SW 1271 (cell line): ENCODE data around the gene CCDC183.
"Not testable (repeated sequence)": the region's sequence is repeated elsewhere in the genome, so short reads cannot be mapped to it uniquely, and the experiment has no call there.

ENCODE experiments used
- DNase-seq, 2 experiments: peaks; one replicate each; lab custom pipeline; 2025; lab: John Stamatoyannopoulos, UW

CCDC183 gene

DNA sequence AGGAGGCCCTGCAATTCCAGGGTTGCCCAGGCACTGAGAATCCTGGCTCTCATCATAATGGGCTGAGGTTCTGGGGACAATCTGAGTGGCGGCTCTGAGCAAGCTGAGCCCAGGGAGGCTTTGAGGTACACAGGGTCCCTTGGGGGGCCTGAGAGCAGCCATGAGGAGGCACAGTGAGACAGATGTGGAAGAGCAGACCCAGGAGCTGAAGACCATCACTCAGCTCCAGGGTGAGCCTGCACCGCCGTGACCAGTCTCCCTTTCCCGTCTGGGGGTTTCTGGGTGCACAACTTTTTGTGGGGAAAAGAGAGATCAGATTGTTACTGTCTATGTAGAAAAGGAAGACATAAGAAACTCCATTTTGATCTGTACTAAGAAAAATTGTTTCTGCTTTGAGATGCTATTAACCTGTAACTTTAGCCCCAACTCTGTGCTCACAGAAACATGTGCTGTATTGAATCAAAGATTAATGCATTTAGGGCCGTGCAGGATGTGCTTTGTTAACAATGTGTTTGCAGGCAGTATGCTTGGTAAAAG, at the start of gene CCDC183:
Gene CCDC183, plus strand, starts transcription at position 101 of the 537 bp plus-strand sequence. Its CDS starts 60 bp downstream, at position 161.
- no peak for DNase-seq

DNA sequence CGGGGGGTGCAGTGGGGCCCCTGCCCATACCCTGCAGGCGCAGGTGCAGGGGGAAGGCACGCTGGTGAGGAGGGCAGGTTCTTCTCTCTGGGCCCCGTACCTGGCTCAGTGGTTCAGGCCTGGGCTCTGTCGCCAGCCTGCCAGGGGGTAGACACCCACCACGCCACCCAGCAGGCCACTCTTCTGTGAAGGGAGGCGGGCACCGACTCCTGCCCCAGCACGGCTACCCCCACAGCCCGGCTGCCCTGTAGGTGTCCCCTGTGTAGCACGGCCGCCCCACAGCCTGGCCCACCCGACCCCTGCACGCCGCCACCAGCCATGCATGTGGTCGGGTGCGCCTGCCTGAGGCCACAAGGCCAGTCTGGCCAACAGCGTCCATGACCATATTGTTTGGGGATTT, 49.5 kb upstream of the CCDC183 start:
- DNase-seq: no peak

DNA sequence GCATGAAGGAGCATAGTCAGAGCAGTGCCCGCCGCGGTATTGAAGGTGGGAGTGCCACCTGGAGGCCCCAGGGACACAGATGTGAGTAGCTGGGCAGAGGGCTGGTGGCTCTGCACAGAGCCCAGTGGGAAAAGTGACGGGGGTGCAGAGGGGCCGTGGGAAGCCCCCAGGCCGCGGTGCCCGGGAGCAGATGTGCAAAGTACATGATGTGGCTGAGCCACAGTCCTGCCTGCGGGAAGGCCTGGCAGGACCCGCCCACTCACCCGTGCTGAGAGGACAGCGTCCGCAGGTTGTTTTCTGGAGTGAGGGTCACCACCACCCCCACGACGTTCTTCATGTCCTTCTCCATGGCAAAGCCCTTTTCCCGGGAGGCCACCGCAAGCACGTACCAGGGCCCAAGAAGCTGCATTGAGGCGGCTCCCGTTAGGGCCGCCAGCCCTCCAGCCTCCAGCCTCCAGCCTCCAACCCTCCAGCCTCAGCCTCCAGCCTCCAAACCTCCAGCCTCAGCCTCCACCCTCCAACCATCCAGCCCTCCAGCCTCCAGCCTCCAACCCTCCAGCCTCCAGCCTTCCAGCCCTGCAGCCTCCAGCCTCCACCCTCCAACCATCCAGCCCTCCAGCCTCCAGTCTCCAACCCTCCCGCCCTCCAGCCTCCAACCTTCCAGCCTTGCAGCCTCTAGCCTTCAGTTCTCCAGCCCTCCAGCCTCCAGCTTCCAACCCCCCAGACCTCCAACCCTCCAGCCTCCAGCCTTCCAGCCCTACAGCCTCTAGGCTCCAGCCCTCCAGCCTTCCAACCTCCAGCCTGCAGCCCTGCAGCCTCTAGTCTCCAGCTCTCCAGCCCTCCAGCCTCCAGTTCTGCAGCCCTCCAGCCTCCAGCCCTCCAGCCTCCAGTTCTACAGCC, 48.7 kb upstream of the CCDC183 start:
- DNase-seq: no peak

DNA sequence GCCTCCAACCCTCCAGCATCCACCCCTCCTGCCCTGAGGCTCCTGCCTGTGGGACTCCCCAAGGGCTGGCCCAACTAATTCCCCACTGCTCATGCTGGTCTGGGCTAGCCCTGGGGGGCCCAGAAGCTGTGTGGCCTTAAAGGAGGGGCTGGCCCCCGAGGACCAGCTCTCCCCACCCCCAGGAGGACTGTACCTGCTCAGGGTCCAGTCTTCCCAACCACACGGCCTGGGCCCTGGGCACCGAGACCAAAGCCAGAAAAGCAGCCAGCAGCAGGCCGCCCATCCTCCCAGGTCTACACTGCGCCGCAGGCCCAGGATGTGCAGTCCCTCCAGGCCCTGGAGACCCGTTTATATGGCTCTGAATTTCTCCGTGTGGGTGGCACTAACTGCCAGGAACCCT, 47.9 kb upstream of the CCDC183 start, which contains the start of gene LCN6:
Gene LCN6, minus strand, starts transcription at position 325 of the 400 bp plus-strand sequence. Its CDS starts 42 bp downstream, at position 283.
- no peak for DNase-seq

DNA sequence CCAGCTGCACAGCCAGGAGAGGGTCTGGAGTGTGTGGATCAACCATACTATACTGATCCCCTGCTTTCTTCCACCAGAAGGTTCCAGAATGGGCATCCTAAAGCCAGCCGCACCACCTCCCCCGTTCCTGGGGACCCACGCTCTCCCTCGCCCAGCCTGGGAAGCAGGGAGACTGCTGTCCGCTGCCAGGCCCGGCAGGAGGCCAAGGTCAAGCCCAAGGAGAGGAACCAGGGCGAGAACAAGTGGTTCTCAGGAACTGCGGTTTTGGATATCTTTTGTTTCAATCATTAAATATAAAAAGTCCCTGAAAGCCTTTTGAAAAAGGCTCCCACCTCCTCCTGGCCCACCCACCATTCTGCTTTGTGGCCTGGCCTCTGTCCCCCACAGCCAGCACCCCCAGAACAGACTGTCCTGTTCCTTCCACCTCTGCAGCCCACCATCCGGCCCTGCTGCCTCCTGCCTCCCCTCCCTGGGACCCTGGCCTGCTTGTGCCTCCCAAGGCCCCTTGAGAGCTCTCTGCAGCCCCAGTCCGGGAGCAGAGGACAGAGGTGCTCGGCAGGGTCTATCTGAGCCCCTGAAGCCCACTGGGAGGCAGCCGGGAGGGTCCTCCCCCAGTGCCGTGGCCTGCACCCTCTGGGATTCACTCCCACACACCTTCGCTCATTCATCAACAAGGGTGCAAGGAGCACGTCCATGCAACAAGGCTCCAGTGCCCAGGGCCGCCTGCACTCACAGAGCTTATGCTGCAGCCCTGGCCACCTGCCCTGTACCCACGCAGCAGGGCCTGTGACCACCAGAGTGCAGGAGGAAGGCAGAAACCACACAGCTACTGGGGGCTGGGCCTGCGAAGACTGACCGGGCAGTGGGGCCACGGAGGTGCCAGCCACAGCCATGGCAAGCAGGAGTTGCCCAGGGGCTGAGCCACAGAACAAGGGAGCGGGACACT, 47.2 kb upstream of the CCDC183 start:
- no peak for DNase-seq

DNA sequence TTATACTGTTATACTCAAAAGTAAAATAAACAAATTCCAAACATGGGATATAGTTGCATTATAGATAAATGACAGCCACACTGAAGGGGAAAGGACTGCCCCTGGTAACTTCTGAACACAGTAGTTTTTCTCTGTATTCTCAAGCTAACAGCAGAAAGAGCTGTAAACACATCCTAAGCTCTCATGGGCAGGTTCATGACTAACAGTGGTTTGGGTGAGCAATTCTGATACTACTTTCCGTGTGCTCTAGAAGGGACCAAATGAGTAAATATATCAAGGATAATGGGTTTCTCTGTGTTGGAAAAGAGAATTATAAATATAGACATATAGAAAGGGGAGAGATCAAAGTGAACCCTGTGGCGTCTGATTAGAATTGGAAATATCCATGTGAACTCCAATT, 45.6 kb upstream of the CCDC183 start:
- no peak for DNase-seq

DNA sequence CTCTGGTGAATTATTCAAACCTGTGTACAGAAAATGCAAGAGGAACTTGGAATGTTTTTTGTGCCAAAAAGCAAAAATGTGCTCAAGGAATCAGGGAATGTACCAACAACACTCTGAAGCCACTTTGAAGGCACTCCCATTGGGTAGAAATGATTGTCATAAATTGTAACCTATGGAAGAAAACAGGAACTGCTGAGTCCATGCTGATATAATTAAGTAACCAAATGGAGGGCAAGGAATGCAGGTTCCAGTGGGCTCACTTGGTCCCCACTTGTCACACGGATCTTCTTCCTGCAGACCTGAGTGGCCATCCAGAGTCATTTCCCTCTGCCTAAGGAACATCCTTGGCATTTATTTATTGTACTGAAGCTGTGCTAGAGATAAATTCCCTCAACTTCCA, 44.9 kb upstream of the CCDC183 start:
- DNase-seq: no peak

DNA sequence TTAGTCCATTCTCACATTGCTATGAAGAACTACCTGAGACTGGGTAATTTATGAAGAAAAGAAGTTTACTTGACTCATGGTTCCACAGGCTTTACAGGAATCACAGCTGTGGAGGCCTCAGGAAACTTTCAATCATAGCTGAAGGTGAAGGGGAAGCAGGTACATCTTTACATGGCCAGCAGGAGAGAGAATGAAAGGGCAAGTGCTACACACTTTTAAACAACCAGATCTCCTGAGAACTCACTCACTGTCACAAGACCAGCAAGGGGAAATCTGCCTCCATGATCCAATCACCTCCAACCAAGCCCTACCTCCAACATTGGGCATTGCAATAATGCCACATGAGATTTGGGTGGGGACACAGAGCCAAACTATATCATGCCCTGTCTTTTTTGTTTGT, 44.3 kb upstream of the CCDC183 start:
- DNase-seq: no peak

DNA sequence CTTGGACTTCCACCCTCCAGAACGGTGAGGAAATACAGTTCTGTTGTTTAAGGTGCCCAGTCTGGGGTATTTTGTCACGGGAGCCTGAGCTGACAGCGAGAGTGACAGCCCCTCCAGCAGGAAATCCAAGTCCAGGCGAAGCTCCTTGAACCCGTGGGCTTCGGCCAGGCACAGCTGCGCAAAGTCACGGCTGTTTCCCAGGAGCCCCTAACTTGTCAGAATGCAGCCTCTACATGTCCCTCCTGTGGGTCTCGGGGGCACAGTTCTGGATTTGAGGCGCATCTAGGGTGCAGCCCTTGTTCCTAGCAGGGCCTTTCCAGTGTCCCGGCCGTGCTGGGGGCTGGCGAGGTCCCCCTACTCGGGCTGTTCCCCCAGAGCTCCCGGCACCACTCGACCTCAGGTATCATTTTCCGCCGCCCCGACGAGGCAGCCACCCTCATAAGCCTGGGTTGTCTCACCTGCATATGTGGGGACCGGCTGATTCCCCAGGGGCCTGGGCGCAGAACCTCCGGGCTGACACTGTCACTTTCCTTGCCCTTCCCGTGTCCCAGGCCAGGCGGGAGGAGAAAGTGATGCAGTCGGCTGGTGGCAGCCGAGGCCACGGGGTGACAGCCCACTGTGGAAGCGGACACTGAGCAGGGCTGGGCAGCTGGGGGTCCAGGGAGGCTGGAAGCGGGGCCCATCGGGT, 42.6 kb upstream of the CCDC183 start:
- DNase-seq: no peak

DNA sequence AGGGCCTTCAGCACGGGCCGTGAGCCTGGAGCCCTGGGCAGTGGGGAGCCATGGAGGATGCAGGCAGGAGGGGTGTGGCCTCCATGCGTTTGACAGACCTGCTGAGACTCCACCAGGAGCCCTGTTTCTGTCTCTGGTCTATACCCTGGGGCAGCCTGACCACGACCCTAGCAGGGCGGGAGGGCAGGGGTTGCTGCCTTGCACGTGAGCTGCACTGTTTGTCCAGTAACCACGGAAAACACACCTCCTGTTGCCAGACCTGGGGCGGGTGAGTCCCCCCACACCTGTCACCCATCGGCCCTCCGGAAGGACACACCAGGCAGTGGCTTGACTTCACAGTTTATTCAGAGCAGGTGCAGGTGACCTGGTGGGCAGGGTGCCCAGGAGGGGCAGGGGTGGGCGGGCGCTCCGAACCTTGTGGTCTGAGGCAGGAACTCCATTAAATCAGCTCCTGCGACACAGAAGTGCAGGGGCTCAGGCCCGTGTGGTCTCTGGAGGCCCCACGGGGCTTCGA, 42.0 kb upstream of the CCDC183 start:
- DNase-seq: no peak

DNA sequence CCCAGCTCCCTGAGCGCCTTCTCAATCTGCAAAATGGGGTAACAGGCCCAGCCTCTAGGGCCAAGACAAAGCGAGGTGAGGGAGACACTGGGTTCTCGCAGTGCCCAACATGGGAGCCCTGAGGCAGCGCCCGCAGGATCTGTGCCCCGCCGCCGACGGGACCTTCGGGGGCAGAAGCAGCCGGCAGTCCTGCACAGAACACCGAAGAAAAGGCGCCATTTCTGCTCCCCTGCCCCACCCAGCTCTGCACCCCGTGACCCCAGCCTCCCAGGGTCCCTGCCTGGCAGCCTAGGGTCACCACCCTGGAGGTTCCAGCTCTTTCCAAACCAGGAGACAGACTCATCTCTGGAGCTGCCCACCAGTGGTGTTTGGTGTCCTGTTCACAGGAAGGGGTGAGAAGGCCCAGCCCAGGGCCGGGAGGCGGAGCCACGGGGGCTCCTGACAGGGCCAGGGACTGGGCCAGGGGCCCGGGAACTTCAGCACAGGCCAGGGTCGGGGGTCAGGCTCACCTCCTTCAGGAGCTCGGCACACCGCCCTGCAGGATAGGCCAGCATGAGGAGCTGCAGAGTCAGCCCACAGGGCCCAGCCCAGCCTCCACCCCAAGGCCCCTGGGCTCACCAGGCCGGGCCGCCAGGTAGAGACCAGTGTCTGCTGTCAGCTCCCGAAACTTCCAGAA, 41.4 kb upstream of the CCDC183 start:
- DNase-seq: no peak

DNA sequence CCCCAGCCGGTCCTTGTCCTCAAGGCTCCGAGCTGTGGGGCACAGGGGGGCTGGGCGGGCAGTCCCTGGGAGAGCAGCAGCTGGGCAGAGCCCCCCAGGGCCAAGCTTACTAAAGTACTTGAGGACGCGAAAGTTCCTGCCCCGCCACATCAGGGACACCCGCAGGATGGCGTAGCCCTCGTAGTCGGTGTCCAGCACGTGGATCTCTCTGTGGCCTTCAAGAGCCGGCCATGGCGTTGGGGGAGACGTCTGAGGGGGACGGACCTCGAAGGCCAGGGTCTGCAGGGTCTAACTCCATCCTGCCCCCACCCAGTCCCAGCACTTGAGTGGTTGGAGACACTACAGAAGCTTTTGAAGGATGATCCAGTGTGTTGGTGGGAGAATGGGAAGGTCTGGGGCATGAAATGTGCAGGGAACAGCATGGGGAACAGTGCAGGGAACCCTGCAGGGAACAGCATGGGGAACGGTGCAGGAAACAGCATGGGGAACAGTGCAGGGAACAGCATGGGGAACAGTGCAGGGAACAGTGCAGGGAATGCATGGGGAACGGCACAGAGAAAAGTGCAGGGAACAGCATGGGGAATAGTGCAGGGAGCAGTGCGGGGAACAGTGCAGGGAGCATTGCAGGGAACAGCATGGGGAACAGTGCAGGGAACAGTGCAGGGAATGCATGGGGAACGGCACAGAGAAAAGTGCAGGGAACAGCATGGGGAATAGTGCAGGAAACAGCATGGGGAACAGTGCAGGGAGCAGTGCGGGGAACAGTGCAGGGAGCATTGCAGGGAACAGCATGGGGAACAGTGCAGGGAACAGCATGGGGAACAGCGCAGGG, 40.6 kb upstream of the CCDC183 start:
- DNase-seq: not testable (repeated sequence)

DNA sequence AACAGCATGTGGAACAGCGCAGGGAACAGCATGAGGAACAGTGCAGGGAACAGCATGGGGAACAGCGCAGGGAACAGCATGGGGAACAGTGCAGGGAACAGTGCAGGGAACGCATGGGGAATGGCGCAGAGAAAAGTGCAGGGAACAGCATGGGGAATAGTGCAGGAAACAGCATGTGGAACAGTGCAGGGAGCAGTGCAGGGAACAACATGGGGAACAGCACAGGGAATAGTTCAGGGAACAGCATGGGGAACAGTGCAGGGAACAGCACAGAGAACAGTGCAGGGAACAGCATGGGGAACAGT, 40.1 kb upstream of the CCDC183 start:
- DNase-seq: no peak

DNA sequence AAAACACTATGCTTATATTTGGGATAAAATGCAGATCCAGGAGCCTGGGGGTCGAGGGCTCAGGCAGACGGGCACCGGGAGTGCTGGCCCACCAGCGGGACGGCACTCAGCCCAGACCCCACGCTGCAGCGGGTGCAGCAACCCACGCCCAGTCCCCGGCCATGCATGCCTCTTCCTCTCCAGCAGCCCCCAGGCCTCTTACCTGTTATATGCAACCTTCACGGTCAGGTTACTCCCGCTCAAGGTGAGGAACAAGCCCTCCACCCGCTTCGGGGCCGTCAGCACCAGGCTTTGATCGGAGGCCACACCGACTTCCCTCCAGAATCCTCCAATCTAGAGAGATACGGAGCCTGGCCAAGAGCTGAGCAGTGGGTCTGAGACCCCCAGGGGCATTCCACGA, 39.3 kb upstream of the CCDC183 start:
- no peak for DNase-seq

DNA sequence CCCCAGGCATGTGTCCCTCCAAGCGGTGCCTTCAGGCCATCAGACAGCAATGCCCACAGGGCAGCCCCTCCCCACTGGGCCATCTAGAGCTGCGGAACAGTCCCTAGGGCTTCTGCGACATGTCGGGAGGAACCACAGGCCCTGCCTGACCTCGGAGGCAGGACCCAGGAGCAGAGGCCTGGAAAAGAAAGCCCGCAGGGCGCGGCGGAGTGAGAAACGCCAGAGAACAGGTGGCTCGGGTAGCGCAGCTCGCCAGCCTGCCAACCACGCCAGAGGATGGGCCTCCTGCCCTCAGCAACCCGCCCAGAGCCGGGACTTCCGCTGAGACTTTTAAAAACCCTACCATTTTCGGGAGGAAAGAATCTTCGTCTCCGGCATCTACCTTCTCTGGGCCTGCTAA, 38.8 kb upstream of the CCDC183 start:
- DNase-seq: no peak

DNA sequence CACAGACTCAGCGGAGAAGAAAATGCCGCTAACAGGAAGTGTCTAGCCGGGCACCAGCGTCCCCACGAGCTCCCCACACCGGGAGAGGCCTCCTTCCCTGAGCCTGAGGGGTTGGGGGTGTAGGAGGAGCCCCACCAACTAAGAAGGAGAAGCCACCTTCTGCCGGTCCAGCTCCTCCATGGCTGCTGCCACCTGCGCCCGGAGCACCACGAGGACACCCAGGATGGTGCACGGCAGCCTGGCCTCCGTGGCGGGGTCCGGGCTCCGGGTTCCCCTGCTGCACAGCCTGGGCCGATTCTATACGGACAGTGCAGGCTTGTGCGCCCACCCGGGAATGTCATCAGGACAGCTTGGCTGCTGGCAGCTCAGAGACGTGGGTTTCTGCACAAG, 38.4 kb upstream of the CCDC183 start:
- no peak for DNase-seq

DNA sequence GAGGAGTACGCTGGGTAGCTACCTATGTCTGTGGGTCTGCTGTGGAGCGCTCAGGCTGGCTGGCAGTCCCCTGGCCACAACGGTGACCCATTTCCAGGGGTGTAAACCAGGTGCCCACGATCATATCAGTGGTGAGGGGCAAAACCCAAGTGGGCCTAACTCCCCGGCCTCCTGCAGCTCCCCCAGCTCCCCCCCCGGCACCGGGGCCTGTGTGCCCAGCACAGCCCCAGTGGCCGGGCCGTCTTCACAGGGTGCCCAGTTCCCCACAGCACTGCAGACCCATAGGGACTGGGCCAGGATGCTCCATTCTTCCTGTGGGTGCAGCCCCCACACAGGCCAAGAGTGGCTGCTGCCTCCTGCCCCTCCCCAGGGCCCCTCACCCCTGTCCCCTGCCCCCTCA, 37.1 kb upstream of the CCDC183 start:
- DNase-seq: no peak

DNA sequence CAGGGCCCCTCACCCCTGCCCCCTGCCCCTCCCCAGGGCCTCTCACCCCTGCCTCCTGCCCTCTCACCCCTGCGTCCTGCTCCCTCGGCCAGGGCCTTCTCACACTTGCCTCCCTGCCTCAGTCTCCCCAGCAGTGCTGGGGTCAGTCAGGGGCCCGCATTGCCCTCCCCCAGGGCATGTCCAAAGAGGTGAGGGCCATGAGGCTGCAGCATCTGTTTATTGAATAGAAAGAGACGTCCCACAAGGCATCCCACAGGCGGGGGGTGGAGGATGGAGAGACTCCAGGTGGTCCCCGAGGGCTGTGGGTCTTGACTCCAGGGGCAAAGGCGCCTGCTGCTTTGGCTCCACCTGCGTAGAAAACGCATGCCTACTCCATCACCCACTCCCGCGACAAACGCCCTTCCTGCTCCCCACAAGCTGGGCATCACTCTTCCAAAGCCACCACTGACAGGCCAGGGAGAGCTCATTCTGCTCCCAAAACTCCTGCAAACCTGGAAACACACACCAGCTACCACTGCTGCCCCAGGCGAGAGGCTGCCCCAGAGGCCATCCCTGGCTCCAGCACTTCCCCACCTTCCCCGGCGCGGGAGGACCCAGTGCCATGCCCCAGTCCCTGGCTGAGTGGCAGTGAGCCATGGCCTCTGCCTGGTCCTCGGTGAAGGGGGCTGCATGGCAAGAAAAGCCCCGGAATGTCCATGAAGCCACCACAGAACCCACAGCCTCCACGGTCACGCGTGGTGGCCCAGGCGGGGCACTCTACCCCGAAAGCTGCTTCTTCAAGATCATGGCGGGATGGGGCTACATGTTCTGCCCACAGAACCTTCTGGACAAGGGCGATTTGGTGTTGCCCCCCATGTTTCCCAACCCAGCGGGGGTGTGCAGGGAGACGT, 36.5 kb upstream of the CCDC183 start:
- no peak for DNase-seq

DNA sequence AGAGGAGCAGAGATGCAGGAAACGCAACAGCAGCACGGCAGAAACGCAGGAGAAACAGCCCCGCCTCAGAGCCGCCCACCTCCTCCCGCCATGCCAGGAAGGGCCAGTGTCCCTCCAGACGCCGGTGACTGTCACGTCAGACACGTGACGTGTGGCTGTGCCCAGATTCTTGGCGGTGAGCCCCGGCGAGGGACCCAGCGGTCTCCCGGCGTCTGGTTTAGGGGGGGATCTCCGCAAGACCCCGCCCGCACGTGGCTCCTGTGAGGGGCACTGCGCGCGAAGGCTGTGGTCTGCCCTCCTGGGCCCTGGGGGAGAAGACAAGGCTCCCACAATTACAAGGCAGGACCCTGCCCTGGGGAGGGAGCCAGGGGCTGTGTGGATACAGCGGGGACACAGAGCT, 35.7 kb upstream of the CCDC183 start:
- DNase-seq: no peak
